Body of pancreas (tissue), 4 donors: ENCODE results near the gene TCF3. TPM values are rescaled to one million over a fixed set of nuclear protein-coding genes. Genes with fewer than 3 reads are reported as not detected.

Experiments
- ATAC-seq: fragments of 150-250 bp; one replicate; pipeline ENCODE4 v1.9.1; 2016
- DNase-seq, 4 donors: peaks; one replicate each; pipeline ENCODE4 v3.0.0-alpha.2; 2019
- H3K27ac ChIP-seq, 4 donors: fragments of 200-600 bp; sonication (generic); 1 replicate in 3 of 4; 2 replicates in 1 of 4; pipeline versions ENCODE4 v1.5.1 to v1.6.1; 2016 to 2019; ENCODE audit warnings: mild to moderate bottlenecking in 1 of 4, mixed read lengths in 1 of 4, moderate library complexity in 1 of 4
- H3K27me3 ChIP-seq, 2 donors: fragments of 200-600 bp; sonication (generic); one replicate each; pipeline ENCODE4 v1.6.0; 2016; ENCODE audit warnings: mild to moderate bottlenecking in 1 of 2
- H3K36me3 ChIP-seq, 2 donors: fragments of 200-600 bp; sonication (generic); replicated peaks in 1 of 2; 2 replicates each; pipeline ENCODE4 v1.5.1; 2016; ENCODE audit warnings: low read depth in 2 of 2; ENCODE audit not compliant: insufficient read depth in 1 of 2
- H3K4me1 ChIP-seq: fragments of 200-600 bp; sonication (generic); one replicate; pipeline ENCODE4 v1.6.0; 2016
- H3K4me3 ChIP-seq, 2 donors: fragments of 200-600 bp; sonication (generic); 1 replicate in 1 of 2; 2 replicates in 1 of 2; pipeline ENCODE4 v1.5.1; 2016 to 2019
- H3K9me3 ChIP-seq, 3 donors: fragments of 200-600 bp; sonication (generic); 1 replicate in 2 of 3; 2 replicates in 1 of 3; pipeline ENCODE4 v1.5.1; 2016
- CTCF ChIP-seq, 7 experiments: fragments of 450-650 bp in 4 of 7; fragments of 200-600 bp in 3 of 7; sonication (generic) in 3 of 7; IDR thresholded peaks; one replicate each; pipeline ENCODE4 v1.5.1; 2016 to 2019; ENCODE audit warnings: antibody characterized with exemption in 7 of 7
- POLR2A ChIP-seq, 3 donors: fragments of 450-650 bp; IDR thresholded peaks; one replicate each; pipeline ENCODE4 v1.6.1; 2016; ENCODE audit warnings: antibody characterized with exemption in 3 of 3, mild to moderate bottlenecking in 2 of 3
- WGBS, 2 donors: methylation state at CpG; one replicate each; pipeline ENCODE4 v1.1.5; 2017; 5-methylcytosine and 5-hydroxymethylcytosine counted together
- intact Hi-C: fragments of 100-400 bp; cut with DNase I; formaldehyde crosslinking; loops from one replicate; pipeline ENCODE4 v1.15.1; 2023
- total RNA-seq, 2 donors: library from RNA; depleted of rRNA; stranded (reverse); fragments of >200 nt; gene quantifications; one replicate each; pipeline ENCODE4 v1.1.0, GENCODE V29; 2016

Gene TCF3
- total RNA-seq, result 10 to 100 TPM; 23.7 to 25.4 TPM

- H3K36me3 ChIP-seq, result no peaks in the 10 kb centered on the region
- H3K27ac ChIP-seq, result peak within 1 kb of the TSS; percentile 96 to 100 (median 100)
- intact Hi-C loops, result no loop called here
- no peaks in the 10 kb centered on the region for H3K27me3 ChIP-seq
- DNase-seq, result peak; percentile 98 to 99 (median 98)
- peak within 1 kb of the TSS; percentile 63 to 65 for H3K4me3 ChIP-seq
- peak; percentile 96 for ATAC-seq
- H3K4me1 ChIP-seq, result peaks cover 15% of the 10 kb centered on the region
- WGBS, 2 donors, result 1% methylated on average over 88 of the region's 107 CpGs; no CpG with 5 or more reads in 1 of the 2 donors
- TF ChIP-seq POLR2A (IDR thresholded peaks at IDR 0.05) (peak; percentile 39 to 72 (median 42)), CTCF (IDR thresholded peaks at IDR 0.05) (peak in 2 of 7 experiments; percentile 7 to 15)
- H3K9me3 ChIP-seq, result no peaks in the 10 kb centered on the region
Measured at GRCh38 chr19:1652471-1653299, at the start of gene TCF3. Gene TCF3, minus strand, starts transcription at chr19:1652615. Its CDS starts 2,367 bp downstream, at chr19:1650248.

GRCh38 chr19:1700733-1701663, 48.6 kb upstream of the TCF3 start:
- DNase-seq, result no peak
- ATAC-seq, result peak; percentile 30
- intact Hi-C loops, result no loop called here
- peaks cover 0 to 19% of the 10 kb centered on the region in 2 donors for H3K27me3 ChIP-seq
- no peaks in the 10 kb centered on the region for H3K36me3 ChIP-seq
- peaks cover 12% of the 10 kb centered on the region for H3K4me1 ChIP-seq
- H3K4me3 ChIP-seq, result no peak overlapping the region
- WGBS, 2 donors, result 12 to 37% methylated on average over 9 to 21 of the region's 26 CpGs
- TF ChIP-seq CTCF (IDR thresholded peaks at IDR 0.05) (no peak), POLR2A (IDR thresholded peaks at IDR 0.05) (no peak)
- no peak overlapping the region for H3K27ac ChIP-seq
- H3K9me3 ChIP-seq, result peaks cover 0 to 4% (median 0%) of the 10 kb centered on the region in 3 donors

GRCh38 chr19:1699998-1700732, 47.8 kb upstream of the TCF3 start:
- ATAC-seq (no peak), DNase-seq (no peak)
- TF ChIP-seq CTCF (IDR thresholded peaks at IDR 0.05) (no peak), POLR2A (IDR thresholded peaks at IDR 0.05) (no peak)
- WGBS, 2 donors, result 14 to 68% methylated on average over 4 to 27 of the region's 31 CpGs
- Histone ChIP-seq H3K36me3 (no peaks in the 10 kb centered on the region), H3K27me3 (peaks cover 0 to 19% of the 10 kb centered on the region in 2 donors), H3K4me3 (no peak overlapping the region), H3K4me1 (peaks cover 12% of the 10 kb centered on the region), H3K27ac (no peak overlapping the region), H3K9me3 (peaks cover 0 to 4% (median 0%) of the 10 kb centered on the region in 3 donors)
- intact Hi-C loops, result no loop called here

GRCh38 chr19:1699386-1699785, 47.0 kb upstream of the TCF3 start:
- Histone ChIP-seq H3K27ac (no peak overlapping the region), H3K4me1 (peaks cover 12% of the 10 kb centered on the region), H3K4me3 (no peak overlapping the region), H3K9me3 (peaks cover 0 to 4% (median 0%) of the 10 kb centered on the region in 3 donors), H3K36me3 (no peaks in the 10 kb centered on the region), H3K27me3 (peaks cover 0 to 19% of the 10 kb centered on the region in 2 donors)
- ATAC-seq, result no peak
- no peak for TF ChIP-seq POLR2A (IDR thresholded peaks at IDR 0.05)
- no peak for TF ChIP-seq CTCF (IDR thresholded peaks at IDR 0.05)
- WGBS, 2 donors, result 78% methylated on average over 16 of the region's 19 CpGs; no CpG with 5 or more reads in 1 of the 2 donors
- intact Hi-C loops, result no loop called here
- no peak for DNase-seq
